Measurements from ENCODE around the gene CILP2.

CILP2 gene

DNA sequence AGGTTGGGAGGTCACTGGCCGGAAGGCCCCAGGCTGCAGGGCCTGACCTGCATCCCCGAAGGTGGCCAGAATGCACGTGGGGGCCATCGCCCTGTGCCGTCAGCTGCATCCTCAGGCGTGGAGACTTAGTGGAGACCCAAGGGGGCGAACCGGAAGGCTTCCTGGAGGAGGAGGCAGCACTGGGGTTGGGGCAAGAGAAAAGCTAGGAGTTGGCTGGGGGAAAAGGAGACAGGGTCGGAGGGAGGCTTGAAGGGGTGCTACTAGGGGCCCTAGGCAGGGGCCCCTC is 10.8 kb upstream of the CILP2 start:
- H3K9me3 ChIP-seq (ENCODE audit: control insufficient read depth, insufficient read depth, low read depth, low read length), result no peaks in the 10 kb centered on the region
- TF ChIP-seq, protein P1, sequence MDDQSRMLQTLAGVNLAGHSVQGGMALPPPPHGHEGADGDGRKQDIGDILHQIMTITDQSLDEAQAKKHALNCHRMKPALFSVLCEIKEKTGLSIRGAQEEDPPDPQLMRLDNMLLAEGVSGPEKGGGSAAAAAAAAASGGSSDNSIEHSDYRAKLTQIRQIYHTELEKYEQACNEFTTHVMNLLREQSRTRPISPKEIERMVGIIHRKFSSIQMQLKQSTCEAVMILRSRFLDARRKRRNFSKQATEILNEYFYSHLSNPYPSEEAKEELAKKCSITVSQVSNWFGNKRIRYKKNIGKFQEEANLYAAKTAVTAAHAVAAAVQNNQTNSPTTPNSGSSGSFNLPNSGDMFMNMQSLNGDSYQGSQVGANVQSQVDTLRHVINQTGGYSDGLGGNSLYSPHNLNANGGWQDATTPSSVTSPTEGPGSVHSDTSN (CRISPR knock-in tag; IDR thresholded peaks at IDR 0.05), result no peak
- TF ChIP-seq ZNF776 (tag by site-specific recombination; IDR thresholded peaks at IDR 0.05; ENCODE audit: borderline replicate concordance) (no peak), ZNF571 (tag by site-specific recombination; IDR thresholded peaks at IDR 0.05) (no peak), ZFHX2 (tag by site-specific recombination; conservative IDR thresholded peaks at IDR 0.05) (no peak), GFI1B (tag by site-specific recombination; IDR thresholded peaks at IDR 0.05) (no peak), BCL11B (tag by site-specific recombination; IDR thresholded peaks at IDR 0.05; ENCODE audit: low read depth) (no peak), ZNF341 (tag by site-specific recombination; IDR thresholded peaks at IDR 0.05; ENCODE audit: low read depth) (no peak), IKZF3 (tag by site-specific recombination; IDR thresholded peaks at IDR 0.05) (no peak), ZNF416 (tag by site-specific recombination; IDR thresholded peaks at IDR 0.05) (no peak), ZNF585B (tag by site-specific recombination; IDR thresholded peaks at IDR 0.05) (no peak), OSR2 (tag by site-specific recombination; IDR thresholded peaks at IDR 0.05) (no peak)
- TF ChIP-seq, protein P2, sequence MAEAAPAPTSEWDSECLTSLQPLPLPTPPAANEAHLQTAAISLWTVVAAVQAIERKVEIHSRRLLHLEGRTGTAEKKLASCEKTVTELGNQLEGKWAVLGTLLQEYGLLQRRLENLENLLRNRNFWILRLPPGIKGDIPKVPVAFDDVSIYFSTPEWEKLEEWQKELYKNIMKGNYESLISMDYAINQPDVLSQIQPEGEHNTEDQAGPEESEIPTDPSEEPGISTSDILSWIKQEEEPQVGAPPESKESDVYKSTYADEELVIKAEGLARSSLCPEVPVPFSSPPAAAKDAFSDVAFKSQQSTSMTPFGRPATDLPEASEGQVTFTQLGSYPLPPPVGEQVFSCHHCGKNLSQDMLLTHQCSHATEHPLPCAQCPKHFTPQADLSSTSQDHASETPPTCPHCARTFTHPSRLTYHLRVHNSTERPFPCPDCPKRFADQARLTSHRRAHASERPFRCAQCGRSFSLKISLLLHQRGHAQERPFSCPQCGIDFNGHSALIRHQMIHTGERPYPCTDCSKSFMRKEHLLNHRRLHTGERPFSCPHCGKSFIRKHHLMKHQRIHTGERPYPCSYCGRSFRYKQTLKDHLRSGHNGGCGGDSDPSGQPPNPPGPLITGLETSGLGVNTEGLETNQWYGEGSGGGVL (tag by site-specific recombination; IDR thresholded peaks at IDR 0.05), result no peak
- peaks cover 13 to 65% of the 10 kb centered on the region in 2 experiments; a peak in 2 of 3 replicates for H3K36me3 ChIP-seq (ENCODE audit: control insufficient read depth in 2 of 2, insufficient read depth in 1 of 2, low read length in 2 of 2)
- no peaks in the 10 kb centered on the region for H3K4me1 ChIP-seq (ENCODE audit: control insufficient read depth, insufficient read depth, low read length)
- no peak overlapping the region for H3K27ac ChIP-seq (ENCODE audit: extremely low read depth, low read depth, low read length)
- ChIA-PET POLR2A (no interaction called here), CTCF (no interaction called here)
- no peak overlapping the region for H3K4me3 ChIP-seq (ENCODE audit: low read depth, low read length)

DNA sequence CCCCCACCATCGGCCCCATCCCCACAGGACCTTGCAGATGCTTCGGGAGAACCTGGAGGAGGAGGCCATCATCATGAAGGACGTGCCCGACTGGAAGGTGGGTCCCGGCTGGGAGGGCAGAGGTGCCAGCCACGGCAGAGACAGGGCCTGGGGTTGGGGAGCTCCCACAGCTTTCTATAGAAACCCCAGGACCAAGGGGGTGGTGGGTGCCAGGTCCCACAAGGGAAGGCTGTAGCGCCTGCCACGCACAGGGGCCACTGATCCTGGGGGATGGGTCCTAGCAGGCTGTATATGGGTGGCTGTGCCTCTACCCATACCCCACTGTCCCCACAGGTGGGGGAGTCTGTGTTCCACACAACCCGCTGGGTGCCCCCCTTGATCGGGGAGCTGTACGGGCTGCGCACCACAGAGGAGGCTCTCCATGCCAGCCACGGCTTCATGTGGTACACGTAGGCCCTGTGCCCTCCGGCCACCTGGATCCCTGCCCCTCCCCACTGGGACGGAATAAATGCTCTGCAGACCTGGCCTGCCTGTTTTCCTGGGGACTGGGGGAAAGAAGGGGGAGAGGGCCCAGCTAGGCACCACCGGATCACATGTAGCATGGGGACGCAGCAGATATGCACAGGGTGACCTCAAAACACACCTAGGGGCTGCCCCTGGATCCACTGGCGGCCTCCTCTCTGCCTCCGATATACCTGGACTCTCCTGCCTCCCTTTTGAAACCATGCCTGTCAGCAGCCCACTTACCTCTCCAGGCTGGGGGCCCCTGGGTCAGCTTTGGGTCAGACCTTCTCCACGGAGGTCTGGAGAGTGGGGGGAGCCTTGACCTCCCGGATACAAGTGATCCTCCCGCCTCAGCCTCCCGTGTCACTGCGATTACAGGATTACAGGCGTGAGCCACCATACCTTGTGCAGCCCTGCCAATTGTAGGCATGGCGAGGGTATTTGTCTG is 10.1 kb upstream of the CILP2 start:
- ChIA-PET POLR2A (interaction anchor here (2.2 kb wide), 1 partner anchor 11 kb away, joined by 6 read pairs; the partner anchor contains the start of genes NDUFA13 and TSSK6), CTCF (no interaction called here)
- Histone ChIP-seq H3K4me1 (ENCODE audit: control insufficient read depth, insufficient read depth, low read length) (no peaks in the 10 kb centered on the region), H3K36me3 (ENCODE audit: control insufficient read depth in 2 of 2, insufficient read depth in 1 of 2, low read length in 2 of 2) (peaks cover 13 to 70% of the 10 kb centered on the region in 2 experiments; a peak in 2 of 3 replicates), H3K4me3 (ENCODE audit: low read depth, low read length) (no peak overlapping the region), H3K27ac (ENCODE audit: extremely low read depth, low read depth, low read length) (no peak overlapping the region), H3K9me3 (ENCODE audit: control insufficient read depth, insufficient read depth, low read depth, low read length) (no peaks in the 10 kb centered on the region)
- no peak for TF ChIP-seq ZNF302 (tag by site-specific recombination; IDR thresholded peaks at IDR 0.05; ENCODE audit: low read depth)
- TF ChIP-seq, protein P3, sequence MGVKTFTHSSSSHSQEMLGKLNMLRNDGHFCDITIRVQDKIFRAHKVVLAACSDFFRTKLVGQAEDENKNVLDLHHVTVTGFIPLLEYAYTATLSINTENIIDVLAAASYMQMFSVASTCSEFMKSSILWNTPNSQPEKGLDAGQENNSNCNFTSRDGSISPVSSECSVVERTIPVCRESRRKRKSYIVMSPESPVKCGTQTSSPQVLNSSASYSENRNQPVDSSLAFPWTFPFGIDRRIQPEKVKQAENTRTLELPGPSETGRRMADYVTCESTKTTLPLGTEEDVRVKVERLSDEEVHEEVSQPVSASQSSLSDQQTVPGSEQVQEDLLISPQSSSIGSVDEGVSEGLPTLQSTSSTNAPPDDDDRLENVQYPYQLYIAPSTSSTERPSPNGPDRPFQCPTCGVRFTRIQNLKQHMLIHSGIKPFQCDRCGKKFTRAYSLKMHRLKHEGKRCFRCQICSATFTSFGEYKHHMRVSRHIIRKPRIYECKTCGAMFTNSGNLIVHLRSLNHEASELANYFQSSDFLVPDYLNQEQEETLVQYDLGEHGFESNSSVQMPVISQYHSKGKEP (tag by site-specific recombination; IDR thresholded peaks at IDR 0.05), result no peak
- no peak for TF ChIP-seq FEZF1 (tag by site-specific recombination; IDR thresholded peaks at IDR 0.05)
- TF ChIP-seq, protein P4, sequence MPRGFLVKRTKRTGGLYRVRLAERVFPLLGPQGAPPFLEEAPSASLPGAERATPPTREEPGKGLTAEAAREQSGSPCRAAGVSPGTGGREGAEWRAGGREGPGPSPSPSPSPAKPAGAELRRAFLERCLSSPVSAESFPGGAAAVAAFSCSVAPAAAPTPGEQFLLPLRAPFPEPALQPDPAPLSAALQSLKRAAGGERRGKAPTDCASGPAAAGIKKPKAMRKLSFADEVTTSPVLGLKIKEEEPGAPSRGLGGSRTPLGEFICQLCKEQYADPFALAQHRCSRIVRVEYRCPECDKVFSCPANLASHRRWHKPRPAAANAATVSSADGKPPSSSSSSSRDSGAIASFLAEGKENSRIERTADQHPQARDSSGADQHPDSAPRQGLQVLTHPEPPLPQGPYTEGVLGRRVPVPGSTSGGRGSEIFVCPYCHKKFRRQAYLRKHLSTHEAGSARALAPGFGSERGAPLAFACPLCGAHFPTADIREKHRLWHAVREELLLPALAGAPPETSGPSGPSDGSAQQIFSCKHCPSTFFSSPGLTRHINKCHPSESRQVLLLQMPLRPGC (tag by site-specific recombination; IDR thresholded peaks at IDR 0.05), result no peak
- no peak for TF ChIP-seq ZNF654 (tag by site-specific recombination; IDR thresholded peaks at IDR 0.05; ENCODE audit: low read depth)
- TF ChIP-seq ZNF341 (tag by site-specific recombination; IDR thresholded peaks at IDR 0.05; ENCODE audit: low read depth), result no peak
- no peak for TF ChIP-seq ZNF140 (tag by site-specific recombination; IDR thresholded peaks at IDR 0.05)
- TF ChIP-seq ZNF2 (tag by site-specific recombination; IDR thresholded peaks at IDR 0.05), result no peak
- no peak for TF ChIP-seq ZNF292 (tag by site-specific recombination; IDR thresholded peaks at IDR 0.05; ENCODE audit: borderline replicate concordance, low read depth)
- no peak for TF ChIP-seq ZNF10 (tag by site-specific recombination; IDR thresholded peaks at IDR 0.05)
- no peak for TF ChIP-seq ZNF112 (tag by site-specific recombination; IDR thresholded peaks at IDR 0.05)
- TF ChIP-seq, protein P5, sequence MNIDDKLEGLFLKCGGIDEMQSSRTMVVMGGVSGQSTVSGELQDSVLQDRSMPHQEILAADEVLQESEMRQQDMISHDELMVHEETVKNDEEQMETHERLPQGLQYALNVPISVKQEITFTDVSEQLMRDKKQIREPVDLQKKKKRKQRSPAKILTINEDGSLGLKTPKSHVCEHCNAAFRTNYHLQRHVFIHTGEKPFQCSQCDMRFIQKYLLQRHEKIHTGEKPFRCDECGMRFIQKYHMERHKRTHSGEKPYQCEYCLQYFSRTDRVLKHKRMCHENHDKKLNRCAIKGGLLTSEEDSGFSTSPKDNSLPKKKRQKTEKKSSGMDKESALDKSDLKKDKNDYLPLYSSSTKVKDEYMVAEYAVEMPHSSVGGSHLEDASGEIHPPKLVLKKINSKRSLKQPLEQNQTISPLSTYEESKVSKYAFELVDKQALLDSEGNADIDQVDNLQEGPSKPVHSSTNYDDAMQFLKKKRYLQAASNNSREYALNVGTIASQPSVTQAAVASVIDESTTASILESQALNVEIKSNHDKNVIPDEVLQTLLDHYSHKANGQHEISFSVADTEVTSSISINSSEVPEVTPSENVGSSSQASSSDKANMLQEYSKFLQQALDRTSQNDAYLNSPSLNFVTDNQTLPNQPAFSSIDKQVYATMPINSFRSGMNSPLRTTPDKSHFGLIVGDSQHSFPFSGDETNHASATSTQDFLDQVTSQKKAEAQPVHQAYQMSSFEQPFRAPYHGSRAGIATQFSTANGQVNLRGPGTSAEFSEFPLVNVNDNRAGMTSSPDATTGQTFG (tag by site-specific recombination; IDR thresholded peaks at IDR 0.05; ENCODE audit: borderline replicate concordance), result no peak
- TF ChIP-seq ZNF155 (tag by site-specific recombination; IDR thresholded peaks at IDR 0.05), result no peak
- TF ChIP-seq ZNF544 (tag by site-specific recombination; IDR thresholded peaks at IDR 0.05), result no peak
- no peak for TF ChIP-seq ZNF350 (tag by site-specific recombination; IDR thresholded peaks at IDR 0.05)
- TF ChIP-seq ZEB2 (tag by site-specific recombination; IDR thresholded peaks at IDR 0.05), result no peak
